ENCODE data around the gene PVALB.
"Not testable (repeated sequence)": the region's sequence is repeated elsewhere in the genome, so short reads cannot be mapped to it uniquely, and the experiment has no call there.

PVALB gene

GRCh38 chr22:36763576-36763975 lies 53.3 kb downstream of the PVALB start:
- no peak overlapping the region for H3K4me3 ChIP-seq
- H3K27ac ChIP-seq: no peak overlapping the region

GRCh38 chr22:36762687-36763260 lies 54.1 kb downstream of the PVALB start:
- H3K27ac ChIP-seq: no peak overlapping the region
- H3K4me3 ChIP-seq: no peak overlapping the region

- H3K4me3 ChIP-seq: no peak overlapping the region
- no peak overlapping the region for H3K27ac ChIP-seq
Measured at GRCh38 chr22:36761553-36762240, 55.1 kb downstream of the PVALB start.

GRCh38 chr22:36760786-36761185 lies 56.0 kb downstream of the PVALB start:
- Histone ChIP-seq H3K27ac (no peak overlapping the region), H3K4me3 (no peak overlapping the region)

- no peak overlapping the region for H3K27ac ChIP-seq
- H3K4me3 ChIP-seq: no peak overlapping the region
Measured at GRCh38 chr22:36759481-36760159, 57.2 kb downstream of the PVALB start.

GRCh38 chr22:36758792-36759271 lies 58.0 kb downstream of the PVALB start:
- H3K27ac ChIP-seq: no peak overlapping the region
- no peak overlapping the region for H3K4me3 ChIP-seq

- Histone ChIP-seq H3K4me3 (no peak overlapping the region), H3K27ac (no peak overlapping the region)
Measured at GRCh38 chr22:36757668-36758211, 59.1 kb downstream of the PVALB start.

GRCh38 chr22:36756746-36757655 lies 59.8 kb downstream of the PVALB start:
- Histone ChIP-seq H3K27ac (no peak overlapping the region), H3K4me3 (no peak overlapping the region)

- no peak overlapping the region for H3K4me3 ChIP-seq
- no peak overlapping the region for H3K27ac ChIP-seq
Measured at GRCh38 chr22:36756031-36756430, 60.8 kb downstream of the PVALB start.

GRCh38 chr22:36755316-36755715 lies 61.5 kb downstream of the PVALB start:
- Histone ChIP-seq H3K4me3 (no peak overlapping the region), H3K27ac (no peak overlapping the region)

GRCh38 chr22:36754881-36755280 lies 62.0 kb downstream of the PVALB start:
- H3K4me3 ChIP-seq, H3K27ac ChIP-seq: not testable (repeated sequence)

GRCh38 chr22:36753916-36754315 lies 62.9 kb downstream of the PVALB start:
- no peak overlapping the region for H3K27ac ChIP-seq
- no peak overlapping the region for H3K4me3 ChIP-seq

GRCh38 chr22:36753120-36753802 lies 63.6 kb downstream of the PVALB start:
- Histone ChIP-seq H3K27ac (no peak overlapping the region), H3K4me3 (no peak overlapping the region)
